ENCODE measurements around the gene ACAP2. TPM values are rescaled to one million over a fixed set of nuclear protein-coding genes. Genes with fewer than 3 reads are reported as not detected.

Gene ACAP2
- polyA plus RNA-seq, 1 donor from 2014 or later, result 88.7 TPM

- Histone ChIP-seq H3K9me3 (ENCODE audit: low read length) (no peaks in the 10 kb centered on the region), H2AFZ (ENCODE audit: low read depth, low read length) (no peak overlapping the region), H3K4me3 (ENCODE audit: low read length) (no peak overlapping the region), H3K9ac (ENCODE audit: low read length) (no peak overlapping the region), H3K27me3 (ENCODE audit: insufficient read depth, low read depth, low read length) (no peaks in the 10 kb centered on the region), H3K79me2 (replicated peaks; ENCODE audit: insufficient read depth, low read length) (no peaks in the 10 kb centered on the region), H4K20me1 (ENCODE audit: insufficient read depth) (no peaks in the 10 kb centered on the region), H3K4me2 (ENCODE audit: low read length) (no peak overlapping the region), H3K27ac (ENCODE audit: low read length) (no peak overlapping the region), H3K36me3 (ENCODE audit: insufficient read depth, low read length) (no peaks in the 10 kb centered on the region), H3K9me2 (ENCODE audit: insufficient read depth, low read length) (no peaks in the 10 kb centered on the region), H3F3A (ENCODE audit: insufficient read depth, low read length, poor library complexity, severe bottlenecking) (no peaks in the 10 kb centered on the region)
- TF ChIP-seq REST (IDR thresholded peaks at IDR 0.05; ENCODE audit: borderline replicate concordance) (no peak), MXI1 (conservative IDR thresholded peaks at IDR 0.05; ENCODE audit: poor library complexity, severe bottlenecking) (no peak), CTCF (IDR thresholded peaks at IDR 0.05; ENCODE audit: poor library complexity, severe bottlenecking) (no peak), EZH2 (IDR thresholded peaks at IDR 0.05; ENCODE audit: borderline replicate concordance, insufficient read depth, low read length, poor library complexity, severe bottlenecking) (no peak), SMC3 (conservative IDR thresholded peaks at IDR 0.05; ENCODE audit: poor library complexity) (no peak), EP300 (conservative IDR thresholded peaks at IDR 0.05; ENCODE audit: poor library complexity, severe bottlenecking) (no peak), RAD21 (conservative IDR thresholded peaks at IDR 0.05) (no peak), POLR2AphosphoS5 (IDR thresholded peaks at IDR 0.05) (no peak), TAF1 (IDR thresholded peaks at IDR 0.05; ENCODE audit: low read depth) (no peak)
These were observed 57.9 kb downstream of the ACAP2 start for GRCh38 chr3:195384952-195385351.

- Histone ChIP-seq H3K9ac (ENCODE audit: low read length) (no peak overlapping the region), H2AFZ (ENCODE audit: low read depth, low read length) (no peak overlapping the region), H3K79me2 (replicated peaks; ENCODE audit: insufficient read depth, low read length) (no peaks in the 10 kb centered on the region), H3K4me3 (ENCODE audit: low read length) (no peak overlapping the region), H3K9me3 (ENCODE audit: low read length) (no peaks in the 10 kb centered on the region), H3K36me3 (ENCODE audit: insufficient read depth, low read length) (peaks cover 6% of the 10 kb centered on the region), H3K9me2 (ENCODE audit: insufficient read depth, low read length) (no peaks in the 10 kb centered on the region), H3K27me3 (ENCODE audit: insufficient read depth, low read depth, low read length) (no peaks in the 10 kb centered on the region), H4K20me1 (ENCODE audit: insufficient read depth) (no peaks in the 10 kb centered on the region), H3F3A (ENCODE audit: insufficient read depth, low read length, poor library complexity, severe bottlenecking) (no peaks in the 10 kb centered on the region), H3K27ac (ENCODE audit: low read length) (no peak overlapping the region), H3K4me2 (ENCODE audit: low read length) (no peak overlapping the region)
- TF ChIP-seq EP300 (conservative IDR thresholded peaks at IDR 0.05; ENCODE audit: poor library complexity, severe bottlenecking), result no peak
- no peak for TF ChIP-seq SMC3 (conservative IDR thresholded peaks at IDR 0.05; ENCODE audit: poor library complexity)
- TF ChIP-seq TAF1 (IDR thresholded peaks at IDR 0.05; ENCODE audit: low read depth), result no peak
- no peak for TF ChIP-seq CTCF (IDR thresholded peaks at IDR 0.05; ENCODE audit: poor library complexity, severe bottlenecking)
- no peak for TF ChIP-seq MXI1 (conservative IDR thresholded peaks at IDR 0.05; ENCODE audit: poor library complexity, severe bottlenecking)
- TF ChIP-seq REST (IDR thresholded peaks at IDR 0.05; ENCODE audit: borderline replicate concordance), result no peak
- no peak for TF ChIP-seq EZH2 (IDR thresholded peaks at IDR 0.05; ENCODE audit: borderline replicate concordance, insufficient read depth, low read length, poor library complexity, severe bottlenecking)
- TF ChIP-seq POLR2AphosphoS5 (IDR thresholded peaks at IDR 0.05), result no peak
- TF ChIP-seq RAD21 (conservative IDR thresholded peaks at IDR 0.05), result no peak
These were observed 70.6 kb downstream of the ACAP2 start for GRCh38 chr3:195372220-195372619.
